HG03025 (cell line): ENCODE results near the gene RBP3.

Source experiments
- ATAC-seq: cut with Tn5 transposase; IDR thresholded peaks from one replicate; pipeline ENCODE4 v1.9.1; 2021; ENCODE audit warnings: mild to moderate bottlenecking, moderate library complexity; ENCODE audit not compliant: unreplicated experiment, low FRiP score

Gene RBP3

GRCh38 chr10:47348138-47348651, at the start of gene RBP3:
TSS of gene RBP3 (plus strand) at chr10:47348363. CDS start at chr10:47348485, 122 bp downstream.
- ATAC-seq: no peak

- no peak for ATAC-seq
These were observed 49.4 kb upstream of the RBP3 start for GRCh38 chr10:47298715-47299114.

- no peak for ATAC-seq
These were observed 48.3 kb upstream of the RBP3 start, which contains the start of gene GDF10 for GRCh38 chr10:47299611-47300428. TSS of gene GDF10 (plus strand) at chr10:47300197. CDS start at chr10:47300652, 455 bp downstream.

GRCh38 chr10:47300429-47300931, 47.7 kb upstream of the RBP3 start:
- ATAC-seq: no peak

GRCh38 chr10:47301833-47302232, 46.3 kb upstream of the RBP3 start:
- ATAC-seq: no peak

GRCh38 chr10:47303105-47303504, 45.1 kb upstream of the RBP3 start:
- ATAC-seq: no peak

GRCh38 chr10:47303866-47304265, 44.3 kb upstream of the RBP3 start:
- ATAC-seq: no peak

- ATAC-seq: no peak
These were observed 42.6 kb upstream of the RBP3 start for GRCh38 chr10:47305566-47305965.

GRCh38 chr10:47306387-47307210, 41.6 kb upstream of the RBP3 start:
- ATAC-seq: no peak

- ATAC-seq: no peak
These were observed 40.8 kb upstream of the RBP3 start for GRCh38 chr10:47307381-47307780.

GRCh38 chr10:47308775-47309174, 39.4 kb upstream of the RBP3 start:
- no peak for ATAC-seq

- no peak for ATAC-seq
These were observed 38.6 kb upstream of the RBP3 start for GRCh38 chr10:47309408-47310089.

GRCh38 chr10:47310090-47310505, 38.1 kb upstream of the RBP3 start:
- ATAC-seq: no peak

GRCh38 chr10:47311193-47311931, 36.8 kb upstream of the RBP3 start:
- no peak for ATAC-seq

- peak; percentile 61 for ATAC-seq
These were observed 36.1 kb upstream of the RBP3 start for GRCh38 chr10:47311932-47312662.

GRCh38 chr10:47312663-47312995, 35.5 kb upstream of the RBP3 start:
- ATAC-seq: no peak

GRCh38 chr10:47314416-47314970, 33.7 kb upstream of the RBP3 start:
- no peak for ATAC-seq

- no peak for ATAC-seq
These were observed 32.7 kb upstream of the RBP3 start for GRCh38 chr10:47315421-47315820.

GRCh38 chr10:47316131-47316530, 32.0 kb upstream of the RBP3 start:
- ATAC-seq: no peak
